ENCODE measurements around the gene LRRC25.
A peak's percentile ranks its signal among the peaks of the same experiment; 100 is the strongest.
"Not testable (repeated sequence)": the region's sequence is repeated elsewhere in the genome, so short reads cannot be mapped to it uniquely, and the experiment has no call there.

The LRRC25 gene

GRCh38 chr19:18373407-18373891, 24.0 kb downstream of the LRRC25 start:
- no peak for DNase-seq (ENCODE audit: low read depth, low spot score)
- TF ChIP-seq CTCF (IDR thresholded peaks at IDR 0.05; ENCODE audit: low read depth, low read length), result no peak
- H3K4me3 ChIP-seq (ENCODE audit: low read depth, low read length), result no peak overlapping the region
- in situ Hi-C loops (cut with HindIII; ENCODE audit: low sequenced_read_pairs), result no loop called here

- in situ Hi-C loops (cut with HindIII; ENCODE audit: low sequenced_read_pairs), result no loop called here
- no peak for DNase-seq (ENCODE audit: low read depth, low spot score)
- no peak overlapping the region for H3K4me3 ChIP-seq (ENCODE audit: low read depth, low read length)
- no peak for TF ChIP-seq CTCF (IDR thresholded peaks at IDR 0.05; ENCODE audit: low read depth, low read length)
Measured at GRCh38 chr19:18368504-18369222, 28.8 kb downstream of the LRRC25 start.

GRCh38 chr19:18366021-18366435, 31.4 kb downstream of the LRRC25 start:
- TF ChIP-seq CTCF (IDR thresholded peaks at IDR 0.05; ENCODE audit: low read depth, low read length), result no peak
- H3K4me3 ChIP-seq (ENCODE audit: low read depth, low read length), result no peak overlapping the region
- no peak for DNase-seq (ENCODE audit: low read depth, low spot score)
- in situ Hi-C loops (cut with HindIII; ENCODE audit: low sequenced_read_pairs), result no loop called here

GRCh38 chr19:18364826-18365528, 32.4 kb downstream of the LRRC25 start:
- H3K4me3 ChIP-seq (ENCODE audit: low read depth, low read length), result no peak overlapping the region
- in situ Hi-C loops (cut with HindIII; ENCODE audit: low sequenced_read_pairs), result no loop called here
- TF ChIP-seq CTCF (IDR thresholded peaks at IDR 0.05; ENCODE audit: low read depth, low read length), result no peak
- DNase-seq (ENCODE audit: low read depth, low spot score), result peak; percentile 99

- DNase-seq (ENCODE audit: low read depth, low spot score); H3K4me3 ChIP-seq (ENCODE audit: low read depth, low read length); in situ Hi-C loops (cut with HindIII; ENCODE audit: low sequenced_read_pairs): not testable (repeated sequence)
Measured at GRCh38 chr19:18364277-18364825, 33.1 kb downstream of the LRRC25 start.

GRCh38 chr19:18363787-18364186, 33.6 kb downstream of the LRRC25 start:
- no peak for TF ChIP-seq CTCF (IDR thresholded peaks at IDR 0.05; ENCODE audit: low read depth, low read length)
- in situ Hi-C loops (cut with HindIII; ENCODE audit: low sequenced_read_pairs), result no loop called here
- no peak overlapping the region for H3K4me3 ChIP-seq (ENCODE audit: low read depth, low read length)
- DNase-seq (ENCODE audit: low read depth, low spot score), result no peak

Measured in astrocyte of the spinal cord (primary cell).